ENCODE measurements around the gene RGL2.
"Not testable (repeated sequence)": the region's sequence is repeated elsewhere in the genome, so short reads cannot be mapped to it uniquely, and the experiment has no call there.

The RGL2 gene

DNA sequence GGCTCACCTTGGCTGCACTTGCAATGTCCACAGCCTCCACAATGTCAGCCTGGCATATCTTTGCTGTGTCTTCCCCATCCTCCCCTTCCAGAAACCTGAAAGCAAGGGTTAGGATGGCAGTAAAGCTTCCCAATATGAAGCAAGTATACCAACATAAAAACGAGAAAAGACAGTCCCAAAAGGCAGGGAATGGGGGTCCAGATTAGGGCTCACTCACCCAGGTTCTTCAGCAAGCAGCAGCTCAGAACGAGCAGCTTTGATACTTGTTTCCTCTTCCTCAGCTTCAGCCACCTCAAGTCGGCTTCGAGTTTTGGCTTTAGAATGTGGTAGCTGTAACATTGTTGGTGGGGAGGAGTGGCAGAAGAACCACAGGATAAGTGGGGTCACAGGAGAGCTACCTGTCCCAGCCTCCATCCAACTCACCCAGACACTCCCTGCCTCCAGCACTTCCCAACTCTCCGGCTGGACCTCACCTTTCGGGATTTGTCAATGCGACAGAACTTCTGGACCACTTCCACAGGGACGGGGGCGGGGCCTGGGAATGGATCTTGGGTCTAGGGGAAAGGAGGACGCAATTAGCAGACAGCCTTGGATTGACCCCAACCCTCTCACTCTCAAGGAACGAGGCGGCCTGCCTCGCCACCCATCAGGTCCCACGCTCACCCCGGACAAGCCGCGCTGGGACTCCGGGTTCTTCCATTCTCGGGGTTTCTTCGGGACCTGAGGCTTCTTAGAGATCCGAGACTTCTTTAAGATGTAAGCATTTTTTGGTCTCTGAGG is 10.4 kb downstream of the RGL2 start:
- Histone ChIP-seq H3K4me2 (ENCODE audit: low read length) (peak overlapping the region; percentile 87), H3K27ac (ENCODE audit: low read depth, low read length) (peak overlapping the region; percentile 35; the same call in 1 of the 2 replicates), H3K79me2 (ENCODE audit: control insufficient read depth, low read length) (peaks cover 55% of the 10 kb centered on the region)

DNA sequence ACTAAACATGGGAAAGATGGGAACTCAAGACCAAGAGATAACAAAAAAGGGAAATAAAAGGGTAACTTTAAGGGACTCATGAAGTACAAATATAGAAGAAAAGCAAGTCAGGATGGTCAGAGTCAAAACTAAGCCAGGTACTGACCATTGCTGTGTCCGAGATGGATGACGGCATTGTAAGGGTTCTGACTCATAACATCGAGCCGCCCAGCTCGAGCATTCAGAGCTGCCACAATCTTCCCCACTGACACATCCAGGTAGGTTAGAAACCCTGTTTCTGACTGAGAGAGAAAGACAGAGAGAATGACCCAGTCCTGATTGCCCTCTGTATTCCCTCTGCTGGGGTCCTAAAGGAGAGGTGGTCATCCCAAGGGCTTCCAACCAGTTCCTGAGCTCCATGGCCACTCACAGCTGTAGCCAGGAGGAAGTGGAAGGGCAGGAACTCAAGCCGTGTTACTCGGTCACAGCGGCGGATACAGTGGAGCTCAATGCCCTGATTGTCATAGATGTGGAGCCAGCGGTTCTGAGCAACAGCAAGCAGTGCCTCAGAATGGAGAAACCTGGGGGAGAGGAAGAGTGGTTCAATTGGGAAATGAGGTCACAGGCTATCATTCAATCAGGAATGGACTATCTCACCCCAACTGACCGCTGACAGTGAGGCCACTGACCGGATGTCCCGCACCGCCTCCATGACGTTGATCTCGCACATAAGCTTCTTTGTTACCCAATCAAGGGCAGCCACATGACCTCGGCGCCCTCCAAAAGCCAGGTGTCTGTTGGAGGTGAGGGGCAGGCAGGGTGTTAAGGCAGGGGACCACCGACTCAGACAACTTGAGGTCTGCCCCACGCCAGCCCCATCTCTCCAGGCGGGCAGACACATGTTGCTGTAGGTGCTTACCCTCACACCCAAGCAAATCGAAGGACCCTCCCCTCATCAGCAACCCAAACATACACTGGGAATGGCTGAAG is 11.5 kb downstream of the RGL2 start:
- Histone ChIP-seq H3K27ac (ENCODE audit: low read depth, low read length) (no peak overlapping the region), H3K9me3 (ENCODE audit: control insufficient read depth, insufficient read depth, low read length) (no peaks in the 10 kb centered on the region), H3K4me1 (ENCODE audit: control insufficient read depth, low read length) (peaks cover 25% of the 10 kb centered on the region), H3K4me3 (ENCODE audit: low read length) (peak overlapping the region; percentile 93), H3K79me2 (ENCODE audit: control insufficient read depth, low read length) (peaks cover 55% of the 10 kb centered on the region), H3K9me2 (replicated peaks; ENCODE audit: control insufficient read depth, low read length) (no peaks in the 10 kb centered on the region), H4K20me1 (ENCODE audit: control insufficient read depth, insufficient read depth, low read depth, low read length) (no peaks in the 10 kb centered on the region), H3K36me3 (ENCODE audit: control insufficient read depth, low read length) (peaks cover 82% of the 10 kb centered on the region), H3K27me3 (ENCODE audit: control insufficient read depth, low read length) (no peaks in the 10 kb centered on the region), H3F3A (ENCODE audit: control insufficient read depth, insufficient read depth) (peaks cover 13% of the 10 kb centered on the region; the same call in 1 of the 2 replicates), H3K4me2 (ENCODE audit: low read length) (peak overlapping the region; percentile 87)
- TF ChIP-seq EZH2phosphoT487 (IDR thresholded peaks at IDR 0.05; ENCODE audit: borderline replicate concordance, low read length): no peak
- TF ChIP-seq, protein P1, sequence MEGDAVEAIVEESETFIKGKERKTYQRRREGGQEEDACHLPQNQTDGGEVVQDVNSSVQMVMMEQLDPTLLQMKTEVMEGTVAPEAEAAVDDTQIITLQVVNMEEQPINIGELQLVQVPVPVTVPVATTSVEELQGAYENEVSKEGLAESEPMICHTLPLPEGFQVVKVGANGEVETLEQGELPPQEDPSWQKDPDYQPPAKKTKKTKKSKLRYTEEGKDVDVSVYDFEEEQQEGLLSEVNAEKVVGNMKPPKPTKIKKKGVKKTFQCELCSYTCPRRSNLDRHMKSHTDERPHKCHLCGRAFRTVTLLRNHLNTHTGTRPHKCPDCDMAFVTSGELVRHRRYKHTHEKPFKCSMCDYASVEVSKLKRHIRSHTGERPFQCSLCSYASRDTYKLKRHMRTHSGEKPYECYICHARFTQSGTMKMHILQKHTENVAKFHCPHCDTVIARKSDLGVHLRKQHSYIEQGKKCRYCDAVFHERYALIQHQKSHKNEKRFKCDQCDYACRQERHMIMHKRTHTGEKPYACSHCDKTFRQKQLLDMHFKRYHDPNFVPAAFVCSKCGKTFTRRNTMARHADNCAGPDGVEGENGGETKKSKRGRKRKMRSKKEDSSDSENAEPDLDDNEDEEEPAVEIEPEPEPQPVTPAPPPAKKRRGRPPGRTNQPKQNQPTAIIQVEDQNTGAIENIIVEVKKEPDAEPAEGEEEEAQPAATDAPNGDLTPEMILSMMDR (IDR thresholded peaks at IDR 0.05; ENCODE audit: low read depth, low read length, poor library complexity, severe bottlenecking): no peak

More for the DNA sequence above, 10.4 kb downstream of the RGL2 start:
- TF ChIP-seq EZH2phosphoT487 (IDR thresholded peaks at IDR 0.05; ENCODE audit: borderline replicate concordance, low read length): no peak
- TF ChIP-seq, protein P1 (IDR thresholded peaks at IDR 0.05; ENCODE audit: low read depth, low read length, poor library complexity, severe bottlenecking): no peak
- H3F3A ChIP-seq (ENCODE audit: control insufficient read depth, insufficient read depth): peaks cover 11% of the 10 kb centered on the region; the same call in 1 of the 2 replicates
- H3K36me3 ChIP-seq (ENCODE audit: control insufficient read depth, low read length): peaks cover 83% of the 10 kb centered on the region
- no peaks in the 10 kb centered on the region for H4K20me1 ChIP-seq (ENCODE audit: control insufficient read depth, insufficient read depth, low read depth, low read length)
- peaks cover 25% of the 10 kb centered on the region for H3K4me1 ChIP-seq (ENCODE audit: control insufficient read depth, low read length)
- no peaks in the 10 kb centered on the region for H3K27me3 ChIP-seq (ENCODE audit: control insufficient read depth, low read length)
- no peaks in the 10 kb centered on the region for H3K9me2 ChIP-seq (replicated peaks; ENCODE audit: control insufficient read depth, low read length)
- peak overlapping the region; percentile 93 for H3K4me3 ChIP-seq (ENCODE audit: low read length)
- no peaks in the 10 kb centered on the region for H3K9me3 ChIP-seq (ENCODE audit: control insufficient read depth, insufficient read depth, low read length)

- not testable (repeated sequence) for H3K9me2 ChIP-seq (replicated peaks; ENCODE audit: control insufficient read depth, low read length); H4K20me1 ChIP-seq (ENCODE audit: control insufficient read depth, insufficient read depth, low read depth, low read length); H3K9me3 ChIP-seq (ENCODE audit: control insufficient read depth, insufficient read depth, low read length); H3F3A ChIP-seq (ENCODE audit: control insufficient read depth, insufficient read depth); H3K4me3 ChIP-seq (ENCODE audit: low read length); H3K4me2 ChIP-seq (ENCODE audit: low read length); H3K27me3 ChIP-seq (ENCODE audit: control insufficient read depth, low read length); H3K27ac ChIP-seq (ENCODE audit: low read depth, low read length)
- peaks cover 36% of the 10 kb centered on the region for H3K79me2 ChIP-seq (ENCODE audit: control insufficient read depth, low read length)
- H3K36me3 ChIP-seq (ENCODE audit: control insufficient read depth, low read length): peaks cover 77% of the 10 kb centered on the region
- peaks cover 19% of the 10 kb centered on the region for H3K4me1 ChIP-seq (ENCODE audit: control insufficient read depth, low read length)
Observed at GRCh38 chr6:33285214-33285613, 13.5 kb downstream of the RGL2 start.

Data from DOHH2 (cell line).